ENCODE measurements around the gene ATRNL1. TPM values are rescaled to one million over a fixed set of nuclear protein-coding genes. Genes with fewer than 3 reads are reported as not detected.
"Not testable (repeated sequence)": the region's sequence is repeated elsewhere in the genome, so short reads cannot be mapped to it uniquely, and the experiment has no call there.

ATRNL1 gene
- total RNA-seq, 1 donor from 2014 or later: 11.4 TPM

- no peaks in the 10 kb centered on the region for H3K36me3 ChIP-seq (ENCODE audit: control insufficient read depth, insufficient read depth, low read length)
- no peak for DNase-seq (ENCODE audit: low read depth)
- no peak overlapping the region for H3K4me3 ChIP-seq (ENCODE audit: low read depth, low read length)
- TF ChIP-seq, protein P1, sequence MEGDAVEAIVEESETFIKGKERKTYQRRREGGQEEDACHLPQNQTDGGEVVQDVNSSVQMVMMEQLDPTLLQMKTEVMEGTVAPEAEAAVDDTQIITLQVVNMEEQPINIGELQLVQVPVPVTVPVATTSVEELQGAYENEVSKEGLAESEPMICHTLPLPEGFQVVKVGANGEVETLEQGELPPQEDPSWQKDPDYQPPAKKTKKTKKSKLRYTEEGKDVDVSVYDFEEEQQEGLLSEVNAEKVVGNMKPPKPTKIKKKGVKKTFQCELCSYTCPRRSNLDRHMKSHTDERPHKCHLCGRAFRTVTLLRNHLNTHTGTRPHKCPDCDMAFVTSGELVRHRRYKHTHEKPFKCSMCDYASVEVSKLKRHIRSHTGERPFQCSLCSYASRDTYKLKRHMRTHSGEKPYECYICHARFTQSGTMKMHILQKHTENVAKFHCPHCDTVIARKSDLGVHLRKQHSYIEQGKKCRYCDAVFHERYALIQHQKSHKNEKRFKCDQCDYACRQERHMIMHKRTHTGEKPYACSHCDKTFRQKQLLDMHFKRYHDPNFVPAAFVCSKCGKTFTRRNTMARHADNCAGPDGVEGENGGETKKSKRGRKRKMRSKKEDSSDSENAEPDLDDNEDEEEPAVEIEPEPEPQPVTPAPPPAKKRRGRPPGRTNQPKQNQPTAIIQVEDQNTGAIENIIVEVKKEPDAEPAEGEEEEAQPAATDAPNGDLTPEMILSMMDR (IDR thresholded peaks at IDR 0.05; ENCODE audit: insufficient read depth, low read length, poor library complexity, severe bottlenecking): no peak
- no peaks in the 10 kb centered on the region for H3K27me3 ChIP-seq (ENCODE audit: control insufficient read depth, insufficient read depth, low read length)
These were observed 64.2 kb downstream of the ATRNL1 start for GRCh38 chr10:115157357-115157756.

DNA sequence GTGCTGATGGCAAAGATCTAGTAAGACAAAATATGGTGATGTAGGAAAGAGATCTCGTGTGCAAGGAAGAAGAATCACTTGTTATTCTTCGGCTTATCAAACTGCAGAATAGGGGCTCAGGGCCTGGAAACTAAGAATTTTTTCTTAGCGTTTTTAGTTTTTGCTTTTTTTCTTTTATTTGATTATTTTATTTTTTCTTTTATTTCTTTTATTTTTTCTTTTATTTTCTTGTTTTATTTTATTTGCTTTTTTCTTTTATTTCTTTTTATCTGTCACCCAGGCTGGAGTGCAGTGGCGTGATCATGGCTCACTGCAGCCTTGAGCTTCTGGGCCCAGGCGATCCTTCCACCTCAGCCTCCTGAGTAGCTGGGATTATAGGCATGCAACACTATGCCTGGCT is 70.0 kb downstream of the ATRNL1 start:
- Histone ChIP-seq H3K27me3 (ENCODE audit: control insufficient read depth, insufficient read depth, low read length) (no peaks in the 10 kb centered on the region), H3K36me3 (ENCODE audit: control insufficient read depth, insufficient read depth, low read length) (no peaks in the 10 kb centered on the region), H3K4me3 (ENCODE audit: low read depth, low read length) (no peak overlapping the region)
- TF ChIP-seq, protein P1 (IDR thresholded peaks at IDR 0.05; ENCODE audit: insufficient read depth, low read length, poor library complexity, severe bottlenecking): no peak
- DNase-seq (ENCODE audit: low read depth): no peak

DNA sequence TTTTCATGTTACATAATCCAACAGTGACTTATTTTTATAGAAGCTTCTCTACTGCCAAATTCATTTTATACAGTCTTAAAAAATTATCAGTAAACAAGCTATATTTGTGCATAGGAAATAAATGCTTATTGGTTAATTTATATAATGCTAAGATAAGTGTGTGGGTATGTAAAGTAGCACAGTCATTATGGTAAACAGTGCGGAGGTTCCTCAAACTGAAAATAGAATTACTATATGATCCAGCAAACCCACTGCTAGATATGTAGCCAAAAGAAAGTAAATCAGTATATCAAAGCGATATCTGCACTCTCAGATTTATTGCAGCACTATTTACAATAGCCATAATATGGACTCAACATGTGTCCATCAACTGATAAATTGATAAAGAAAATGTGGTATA is 71.1 kb downstream of the ATRNL1 start:
- H3K36me3 ChIP-seq (ENCODE audit: control insufficient read depth, insufficient read depth, low read length): no peaks in the 10 kb centered on the region
- no peaks in the 10 kb centered on the region for H3K27me3 ChIP-seq (ENCODE audit: control insufficient read depth, insufficient read depth, low read length)
- H3K4me3 ChIP-seq (ENCODE audit: low read depth, low read length): no peak overlapping the region
- no peak for DNase-seq (ENCODE audit: low read depth)
- TF ChIP-seq, protein P1 (IDR thresholded peaks at IDR 0.05; ENCODE audit: insufficient read depth, low read length, poor library complexity, severe bottlenecking): no peak

GRCh38 chr10:115167751-115168150 is 74.6 kb downstream of the ATRNL1 start:
- Histone ChIP-seq H3K27me3 (ENCODE audit: control insufficient read depth, insufficient read depth, low read length) (no peaks in the 10 kb centered on the region), H3K4me3 (ENCODE audit: low read depth, low read length) (no peak overlapping the region), H3K36me3 (ENCODE audit: control insufficient read depth, insufficient read depth, low read length) (no peaks in the 10 kb centered on the region)
- no peak for DNase-seq (ENCODE audit: low read depth)
- TF ChIP-seq, protein P1 (IDR thresholded peaks at IDR 0.05; ENCODE audit: insufficient read depth, low read length, poor library complexity, severe bottlenecking): no peak

DNA sequence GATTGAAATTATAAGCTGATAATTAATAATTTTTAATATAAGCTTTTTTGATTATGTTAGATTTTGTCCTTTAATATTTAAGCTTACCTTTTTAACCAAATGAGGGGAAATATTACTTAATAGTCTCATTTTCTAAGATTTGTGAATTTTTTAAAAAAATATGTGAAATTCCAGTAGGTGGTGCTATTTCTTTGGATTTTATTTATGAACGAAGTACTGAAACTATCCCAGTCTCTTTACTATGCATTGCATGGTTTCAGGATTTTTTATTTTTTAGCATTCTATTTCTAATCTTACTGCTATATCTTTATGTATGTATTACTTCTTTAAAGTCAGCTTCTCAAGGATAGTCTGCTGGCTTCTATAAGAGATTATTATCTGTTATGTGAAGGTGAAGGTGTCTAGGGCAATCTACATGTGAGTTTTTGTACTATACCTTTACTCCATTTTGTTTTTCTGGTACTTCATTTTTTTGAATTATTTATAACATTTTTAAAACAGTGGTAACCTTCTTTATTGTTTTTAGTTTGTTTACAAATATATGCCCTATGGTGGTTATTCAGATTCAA is 78.3 kb downstream of the ATRNL1 start:
- H3K4me3 ChIP-seq (ENCODE audit: low read depth, low read length): no peak overlapping the region
- TF ChIP-seq, protein P1 (IDR thresholded peaks at IDR 0.05; ENCODE audit: insufficient read depth, low read length, poor library complexity, severe bottlenecking): peak; percentile 36
- no peaks in the 10 kb centered on the region for H3K36me3 ChIP-seq (ENCODE audit: control insufficient read depth, insufficient read depth, low read length)
- no peaks in the 10 kb centered on the region for H3K27me3 ChIP-seq (ENCODE audit: control insufficient read depth, insufficient read depth, low read length)
- no peak for DNase-seq (ENCODE audit: low read depth)

DNA sequence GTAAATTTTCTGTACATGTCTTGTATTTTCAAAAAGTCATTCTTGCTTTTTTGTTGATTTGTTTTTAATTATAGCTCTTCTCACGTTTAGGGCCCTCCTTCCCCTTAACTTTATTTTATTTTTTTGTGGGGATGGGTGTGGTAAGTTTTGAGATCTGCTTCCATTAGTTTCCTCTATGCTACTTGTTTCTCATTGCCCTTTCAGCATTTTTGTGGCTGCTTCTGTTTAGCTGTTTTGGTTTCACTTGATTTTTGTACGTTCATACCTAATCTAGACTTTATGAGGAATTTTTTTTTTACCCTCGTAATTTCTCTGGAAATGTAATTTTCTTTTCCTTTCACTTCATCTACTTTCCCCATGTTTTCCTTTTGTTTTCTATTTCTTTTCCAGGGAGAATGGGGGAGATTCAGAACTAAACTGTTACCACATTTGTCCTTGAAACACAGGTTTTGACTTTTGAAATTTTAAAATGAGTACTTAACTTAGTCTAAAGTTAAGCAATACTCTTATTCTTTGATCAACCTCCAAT is 80.8 kb downstream of the ATRNL1 start:
- TF ChIP-seq, protein P1 (IDR thresholded peaks at IDR 0.05; ENCODE audit: insufficient read depth, low read length, poor library complexity, severe bottlenecking): no peak
- no peak for DNase-seq (ENCODE audit: low read depth)
- no peak overlapping the region for H3K4me3 ChIP-seq (ENCODE audit: low read depth, low read length)
- H3K27me3 ChIP-seq (ENCODE audit: control insufficient read depth, insufficient read depth, low read length): no peaks in the 10 kb centered on the region
- no peaks in the 10 kb centered on the region for H3K36me3 ChIP-seq (ENCODE audit: control insufficient read depth, insufficient read depth, low read length)

DNA sequence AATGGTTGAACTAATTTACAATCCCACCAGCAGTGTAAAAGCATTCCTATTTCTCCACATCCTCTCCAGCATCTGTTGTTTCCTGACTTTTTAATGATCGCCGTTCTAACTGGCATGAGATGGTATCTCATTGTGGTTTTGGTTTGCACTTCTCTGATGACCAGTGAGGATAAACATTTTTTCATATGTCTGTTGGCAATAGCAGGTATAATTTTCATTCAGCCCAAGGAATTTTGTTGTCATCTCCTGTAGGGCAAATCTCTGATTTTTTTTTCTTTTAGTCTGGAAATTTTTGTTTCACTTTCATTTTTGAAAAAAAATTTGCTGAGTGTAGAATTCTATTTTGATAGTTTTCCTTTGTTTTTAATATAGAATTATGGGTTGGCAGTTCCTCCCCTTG is 114.1 kb downstream of the ATRNL1 start:
- DNase-seq (ENCODE audit: low read depth); H3K36me3 ChIP-seq (ENCODE audit: control insufficient read depth, insufficient read depth, low read length); H3K4me3 ChIP-seq (ENCODE audit: low read depth, low read length); H3K27me3 ChIP-seq (ENCODE audit: control insufficient read depth, insufficient read depth, low read length): not testable (repeated sequence)
